Activated CD4-positive, CD25-positive, alpha-beta regulatory T cell treated with anti-CD3 and anti-CD28 coated beads, Interleukin-2, amount 50 U/mL, for 72 hours (primary cell): ENCODE measurements around the gene CEP97.
"Not testable (repeated sequence)": the region's sequence is repeated elsewhere in the genome, so short reads cannot be mapped to it uniquely, and the experiment has no call there.

ENCODE experiments used
- DNase-seq: peaks from one replicate; pipeline ENCODE4 v3.0.0; 2021

Gene CEP97, protein sequence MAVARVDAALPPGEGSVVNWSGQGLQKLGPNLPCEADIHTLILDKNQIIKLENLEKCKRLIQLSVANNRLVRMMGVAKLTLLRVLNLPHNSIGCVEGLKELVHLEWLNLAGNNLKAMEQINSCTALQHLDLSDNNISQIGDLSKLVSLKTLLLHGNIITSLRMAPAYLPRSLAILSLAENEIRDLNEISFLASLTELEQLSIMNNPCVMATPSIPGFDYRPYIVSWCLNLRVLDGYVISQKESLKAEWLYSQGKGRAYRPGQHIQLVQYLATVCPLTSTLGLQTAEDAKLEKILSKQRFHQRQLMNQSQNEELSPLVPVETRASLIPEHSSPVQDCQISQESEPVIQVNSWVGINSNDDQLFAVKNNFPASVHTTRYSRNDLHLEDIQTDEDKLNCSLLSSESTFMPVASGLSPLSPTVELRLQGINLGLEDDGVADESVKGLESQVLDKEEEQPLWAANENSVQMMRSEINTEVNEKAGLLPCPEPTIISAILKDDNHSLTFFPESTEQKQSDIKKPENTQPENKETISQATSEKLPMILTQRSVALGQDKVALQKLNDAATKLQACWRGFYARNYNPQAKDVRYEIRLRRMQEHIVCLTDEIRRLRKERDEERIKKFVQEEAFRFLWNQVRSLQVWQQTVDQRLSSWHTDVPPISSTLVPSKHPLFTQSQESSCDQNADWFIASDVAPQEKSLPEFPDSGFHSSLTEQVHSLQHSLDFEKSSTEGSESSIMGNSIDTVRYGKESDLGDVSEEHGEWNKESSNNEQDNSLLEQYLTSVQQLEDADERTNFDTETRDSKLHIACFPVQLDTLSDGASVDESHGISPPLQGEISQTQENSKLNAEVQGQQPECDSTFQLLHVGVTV

GRCh38 chr3:101724329-101725193 lies at the start of gene CEP97:
CEP97 (plus strand) TSS chr3:101724614; CDS start chr3:101724677, 63 bp downstream.
- peak; percentile 87 for DNase-seq

GRCh38 chr3:101675709-101676215 lies 48.7 kb upstream of the CEP97 start:
- DNase-seq: no peak

GRCh38 chr3:101676216-101676764 lies 48.1 kb upstream of the CEP97 start:
- peak; percentile 90 for DNase-seq

GRCh38 chr3:101676765-101677435 lies 47.5 kb upstream of the CEP97 start, which contains the start of gene ZBTB11:
ZBTB11 (minus strand) TSS chr3:101677132; CDS start chr3:101676914, 218 bp downstream.
- peak; percentile 98 for DNase-seq

- DNase-seq: no peak
Observed at GRCh38 chr3:101677436-101678286, 46.8 kb upstream of the CEP97 start.

DNA sequence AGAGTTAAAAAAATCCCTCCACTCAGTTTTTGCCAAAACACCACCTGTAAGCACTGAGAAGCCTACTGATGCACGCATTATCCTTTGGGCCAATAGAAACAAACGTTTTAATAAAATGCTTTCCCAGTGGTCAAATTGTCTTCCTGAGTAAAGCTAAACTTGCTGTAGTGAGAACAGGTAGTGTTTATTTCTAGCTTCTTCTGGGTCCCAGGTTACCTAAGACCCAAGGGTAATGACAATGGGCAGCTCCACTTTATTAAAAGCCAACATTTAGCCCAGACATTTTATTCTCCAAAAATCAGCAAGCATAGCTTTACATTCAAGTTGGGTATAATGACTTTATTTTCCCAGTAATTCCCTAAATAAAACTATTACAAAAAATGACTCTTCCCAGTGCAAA lies 45.6 kb upstream of the CEP97 start:
- not testable (repeated sequence) for DNase-seq

GRCh38 chr3:101680466-101680865 lies 43.9 kb upstream of the CEP97 start:
- DNase-seq: no peak

DNA sequence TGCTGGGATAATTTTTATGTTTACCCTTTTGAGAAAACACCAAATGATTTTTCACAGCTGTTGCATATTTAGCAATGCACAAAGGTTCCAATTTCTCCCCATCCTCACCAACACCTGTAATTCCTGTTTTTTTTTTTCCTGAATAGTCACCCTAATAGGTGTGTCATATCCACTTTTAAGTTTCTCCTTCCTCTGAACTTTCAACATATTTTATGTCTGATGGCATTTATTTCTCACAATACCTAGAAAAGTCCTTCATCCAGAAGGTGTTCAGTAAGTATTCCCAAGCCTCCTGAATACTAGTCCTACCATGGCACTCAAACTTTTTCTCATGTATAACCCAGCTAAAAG lies 39.4 kb upstream of the CEP97 start:
- no peak for DNase-seq

DNA sequence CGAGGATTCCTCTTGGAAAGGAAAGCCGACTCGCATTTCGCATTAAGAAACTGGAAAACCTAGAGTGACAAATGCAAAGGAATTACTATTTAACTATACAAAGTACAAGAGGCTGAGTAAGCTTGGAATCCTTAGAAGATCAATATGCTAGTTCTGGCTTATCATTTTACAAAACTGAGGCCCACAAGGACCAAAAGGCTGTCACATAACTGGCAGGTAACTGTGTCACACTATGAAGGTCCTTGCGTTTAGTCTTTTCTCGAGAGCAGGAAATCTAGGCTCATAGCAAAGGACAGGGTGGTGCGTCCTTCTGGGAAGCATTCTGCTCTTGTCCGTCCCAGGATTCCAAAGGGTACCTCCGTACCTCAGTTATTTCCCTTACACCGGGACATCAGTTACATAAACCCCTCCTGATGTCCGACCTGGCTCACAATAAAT lies 38.5 kb upstream of the CEP97 start:
- no peak for DNase-seq

GRCh38 chr3:101687142-101687931 lies 37.1 kb upstream of the CEP97 start:
- no peak for DNase-seq

GRCh38 chr3:101689286-101689685 lies 35.1 kb upstream of the CEP97 start:
- no peak for DNase-seq

- no peak for DNase-seq
Observed at GRCh38 chr3:101690972-101691371, 33.4 kb upstream of the CEP97 start.

DNA sequence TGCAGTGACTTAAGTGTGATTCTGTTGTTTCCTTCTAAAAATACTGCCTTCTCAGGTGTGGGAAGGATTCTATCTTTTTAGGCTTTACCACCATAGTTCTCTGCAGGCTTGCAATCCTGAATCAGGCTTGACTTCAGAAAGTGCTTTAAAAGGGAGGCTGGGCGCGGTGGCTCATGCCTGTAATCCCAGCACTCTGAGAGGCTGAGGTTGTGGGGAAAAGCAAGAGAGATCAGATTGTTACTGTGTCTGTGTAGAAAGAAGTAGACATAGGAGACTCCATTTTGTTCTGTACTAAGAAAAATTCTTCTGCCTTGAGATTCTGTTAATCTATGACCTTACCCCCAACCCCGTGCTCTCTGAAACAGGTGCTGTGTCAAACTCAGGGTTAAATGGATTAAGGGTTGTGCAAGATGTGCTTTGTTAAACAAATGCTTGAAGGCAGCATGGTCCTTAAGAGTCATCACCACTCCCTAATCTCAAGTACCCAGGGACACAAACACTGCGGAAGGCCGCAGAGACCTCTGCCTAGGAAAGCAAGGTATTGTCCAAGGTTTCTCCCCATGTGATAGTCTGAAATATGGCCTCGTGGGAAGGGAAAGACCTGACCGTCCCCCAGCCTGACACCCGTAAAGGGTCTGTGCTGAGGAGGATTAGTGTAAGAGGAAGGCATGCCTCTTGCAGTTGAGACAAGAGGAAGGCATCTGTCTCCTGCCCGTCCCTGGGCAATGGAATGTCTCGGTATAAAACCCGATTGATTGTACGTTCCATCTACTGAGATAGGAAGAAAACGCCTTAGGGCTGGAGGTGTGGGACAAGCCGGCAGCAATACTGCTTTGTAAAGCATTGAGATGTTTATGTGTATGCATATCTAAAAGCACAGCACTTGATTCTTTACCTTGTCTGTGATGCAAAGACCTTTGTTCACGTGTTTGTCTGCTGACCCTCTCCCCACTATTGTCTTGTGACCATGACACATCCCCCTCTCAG lies 32.4 kb upstream of the CEP97 start:
- not testable (repeated sequence) for DNase-seq

DNA sequence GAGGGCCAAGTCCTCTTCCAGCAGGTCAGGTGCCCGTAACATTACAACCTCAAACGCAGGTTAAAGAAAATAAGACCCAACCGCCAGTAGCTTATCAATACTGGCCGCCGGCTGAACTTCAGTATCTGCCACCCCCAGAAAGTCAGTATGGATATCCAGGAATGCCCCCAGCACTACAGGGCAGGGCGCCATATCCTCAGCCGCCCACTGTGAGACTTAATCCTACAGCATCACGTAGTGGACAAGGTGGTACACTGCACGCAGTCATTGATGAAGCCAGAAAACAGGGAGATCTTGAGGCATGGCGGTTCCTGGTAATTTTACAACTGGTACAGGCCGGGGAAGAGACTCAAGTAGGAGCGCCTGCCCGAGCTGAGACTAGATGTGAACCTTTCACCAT lies 30.9 kb upstream of the CEP97 start:
- not testable (repeated sequence) for DNase-seq

GRCh38 chr3:101694836-101695235 lies 29.6 kb upstream of the CEP97 start:
- not testable (repeated sequence) for DNase-seq

DNA sequence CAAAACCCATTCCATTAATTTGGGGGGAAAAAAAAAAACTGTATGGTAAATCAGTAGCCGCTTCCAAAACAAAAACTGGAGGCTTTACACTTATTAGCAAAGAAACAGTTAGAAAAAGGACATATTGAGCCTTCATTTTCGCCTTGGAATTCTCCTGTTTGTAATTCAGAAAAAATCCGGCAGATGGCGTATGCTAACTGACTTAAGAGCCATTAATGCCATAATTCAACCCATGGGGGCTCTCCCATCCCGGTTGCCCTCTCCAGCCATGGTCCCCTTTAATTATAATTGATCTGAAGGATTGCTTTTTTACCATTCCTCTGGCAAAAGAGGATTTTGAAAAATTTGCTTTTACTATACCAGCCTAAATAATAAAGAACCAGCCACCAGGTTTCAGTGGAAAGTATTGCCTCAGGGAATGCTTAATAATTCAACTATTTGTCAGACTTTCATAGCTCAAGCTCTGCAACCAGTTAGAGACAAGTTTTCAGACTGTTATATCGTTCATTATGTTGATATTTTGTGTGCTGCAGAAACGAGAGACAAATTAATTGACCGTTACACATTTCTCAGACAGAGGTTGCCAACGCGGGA lies 28.5 kb upstream of the CEP97 start:
- DNase-seq: no peak

GRCh38 chr3:101701696-101702634 lies 22.4 kb upstream of the CEP97 start:
- DNase-seq: no peak
